Neural cell (in vitro differentiated cells): Measurements from ENCODE around the gene KRT83. TPM values are rescaled to one million over a fixed set of nuclear protein-coding genes. Genes with fewer than 3 reads are reported as not detected.

ENCODE experiments used
- H2AFZ ChIP-seq: fragments of 200-600, 300-800 bp; sonication (generic), shearing (Covaris generic); 2 replicates; pipeline ENCODE4 v1.6.0; 2014; ENCODE audit warnings: low read depth, mild to moderate bottlenecking, antibody characterized with exemption, low read length, moderate library complexity
- H3F3A ChIP-seq: fragments of 200-600 bp; shearing (Covaris generic); 2 replicates; pipeline ENCODE4 v1.6.1; 2016; ENCODE audit warnings: mild to moderate bottlenecking, moderate library complexity, mixed read lengths, antibody characterized with exemption, low read length; ENCODE audit not compliant: insufficient read depth, poor library complexity, severe bottlenecking
- H3K27ac ChIP-seq: fragments of 200-600, 300-800 bp; sonication (generic), shearing (Covaris generic); 2 replicates; pipeline ENCODE4 v1.5.1; 2014; ENCODE audit warnings: mild to moderate bottlenecking, low read length, moderate library complexity
- H3K27me3 ChIP-seq: fragments of 300-800, 200-600 bp; sonication (generic), shearing (Covaris generic); 2 replicates; pipeline ENCODE4 v1.6.0; 2014; ENCODE audit warnings: mild to moderate bottlenecking, low read depth, low read length, moderate library complexity; ENCODE audit not compliant: insufficient read depth
- H3K36me3 ChIP-seq: fragments of 300-800, 200-600 bp; sonication (generic), shearing (Covaris generic); 2 replicates; pipeline ENCODE4 v1.5.1; 2014; ENCODE audit warnings: mild to moderate bottlenecking, antibody characterized with exemption, low read length, moderate library complexity; ENCODE audit not compliant: insufficient read depth
- H3K4me2 ChIP-seq: fragments of 300-800, 200-600 bp; sonication (generic), shearing (Covaris generic); 2 replicates; pipeline ENCODE4 v1.6.0; 2014; ENCODE audit warnings: mild to moderate bottlenecking, low read length
- H3K4me3 ChIP-seq: fragments of 300-800, 200-600 bp; sonication (generic), shearing (Covaris generic); 2 replicates; pipeline ENCODE4 v1.5.1; 2014; ENCODE audit warnings: mild to moderate bottlenecking, low read length, moderate library complexity
- H3K79me2 ChIP-seq: fragments of 200-600 bp; shearing (Covaris generic); replicated peaks from 2 replicates; pipeline ENCODE4 v1.6.0; 2014; ENCODE audit warnings: mild to moderate bottlenecking, low read length, moderate library complexity; ENCODE audit not compliant: insufficient read depth
- H3K9ac ChIP-seq: fragments of 300-800, 200-600 bp; sonication (generic), shearing (Covaris generic); 2 replicates; pipeline ENCODE4 v1.6.1; 2016; ENCODE audit warnings: mild to moderate bottlenecking, low read length, mixed read lengths
- H3K9me2 ChIP-seq: fragments of 200-600 bp; shearing (Covaris generic); 2 replicates; pipeline ENCODE4 v1.6.1; 2016; ENCODE audit warnings: mild to moderate bottlenecking, low read length, mixed read lengths; ENCODE audit not compliant: insufficient read depth
- H3K9me3 ChIP-seq: fragments of 200-600, 300-800 bp; sonication (generic), shearing (Covaris generic); 2 replicates; pipeline ENCODE4 v1.6.1; 2016; ENCODE audit warnings: mild to moderate bottlenecking, mixed run types, low read length, moderate library complexity, mixed read lengths
- H4K20me1 ChIP-seq: fragments of 200-600 bp; shearing (Covaris generic); 2 replicates; pipeline ENCODE4 v1.6.1; 2016; ENCODE audit warnings: mild to moderate bottlenecking, mixed run types; ENCODE audit not compliant: insufficient read depth
- EP300 ChIP-seq: fragments of 450-650 bp; conservative IDR thresholded peaks from 2 replicates; pipeline ENCODE4 v1.6.1; 2014; ENCODE audit warnings: antibody characterized with exemption, mild to moderate bottlenecking, moderate library complexity; ENCODE audit not compliant: poor library complexity, severe bottlenecking
- EZH2 ChIP-seq: fragments of 200-600, 300-800 bp; shearing (Covaris generic), sonication (generic); IDR thresholded peaks from 2 replicates; pipeline ENCODE4 v1.6.1; 2014; ENCODE audit warnings: antibody characterized with exemption, low read length, borderline replicate concordance, mild to moderate bottlenecking; ENCODE audit not compliant: insufficient read depth, poor library complexity, severe bottlenecking
- MXI1 ChIP-seq: fragments of 450-650 bp; conservative IDR thresholded peaks from 2 replicates; pipeline ENCODE4 v1.6.1; 2014; ENCODE audit warnings: antibody characterized with exemption, mild to moderate bottlenecking; ENCODE audit not compliant: poor library complexity, severe bottlenecking
- POLR2AphosphoS5 ChIP-seq: IDR thresholded peaks from 2 replicates; pipeline ENCODE4 v1.6.1; 2012
- RAD21 ChIP-seq: fragments of 450-650 bp; conservative IDR thresholded peaks from 2 replicates; pipeline ENCODE4 v1.6.1; 2014; ENCODE audit warnings: antibody characterized with exemption, mild to moderate bottlenecking, moderate library complexity
- SMC3 ChIP-seq: fragments of 450-650 bp; conservative IDR thresholded peaks from 2 replicates; pipeline ENCODE4 v1.6.1; 2014; ENCODE audit warnings: antibody characterized with exemption, mild to moderate bottlenecking, moderate library complexity; ENCODE audit not compliant: poor library complexity
- TAF1 ChIP-seq: IDR thresholded peaks from 2 replicates; pipeline ENCODE4 v1.6.1; 2012; ENCODE audit warnings: low read depth
- polyA plus RNA-seq: library from polyadenylated mRNA; depleted of rRNA; stranded (reverse); fragments of >200 nt; gene quantifications from 2 replicates; pipeline ENCODE4 v1.2.3, GENCODE V29; 2014
- TF ChIP-seq, protein P1 (sequence below): fragments of 450-650 bp; IDR thresholded peaks from 2 replicates; pipeline ENCODE4 v1.5.1; 2014; ENCODE audit warnings: antibody characterized with exemption, mild to moderate bottlenecking, moderate library complexity; ENCODE audit not compliant: poor library complexity, severe bottlenecking
- TF ChIP-seq, protein P2 (sequence below): IDR thresholded peaks from 2 replicates; pipeline ENCODE4 v1.6.1; 2012; ENCODE audit warnings: borderline replicate concordance

Gene KRT83
- polyA plus RNA-seq, 1 donor from 2014 or later: not detected

DNA sequence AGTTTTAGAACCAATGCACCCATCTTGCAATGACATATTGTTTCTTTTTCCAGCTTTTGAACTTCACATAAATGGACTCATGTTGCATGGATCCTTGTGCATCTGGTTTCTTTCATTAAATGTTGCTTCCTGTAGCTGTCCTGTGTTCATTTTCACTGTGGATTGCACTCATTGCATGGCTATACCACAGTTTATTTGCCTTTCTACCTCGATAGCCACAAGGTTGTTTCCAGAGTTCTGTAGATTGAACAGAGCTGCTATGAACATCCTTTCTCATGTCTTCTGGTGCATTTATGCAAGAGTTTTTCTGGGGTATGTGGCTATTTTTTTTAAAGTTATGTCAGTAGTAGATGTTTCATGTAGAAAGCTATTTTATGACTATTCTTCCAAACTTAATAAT, 26.4 kb downstream of the KRT83 start:
- Histone ChIP-seq H3K27me3 (no peaks in the 10 kb centered on the region), H3F3A (no peaks in the 10 kb centered on the region), H3K9me3 (no peaks in the 10 kb centered on the region), H3K27ac (no peak overlapping the region), H3K4me3 (no peak overlapping the region), H3K9me2 (no peaks in the 10 kb centered on the region), H3K36me3 (no peaks in the 10 kb centered on the region), H3K79me2 (no peaks in the 10 kb centered on the region), H4K20me1 (no peaks in the 10 kb centered on the region), H3K4me2 (no peak overlapping the region), H3K9ac (no peak overlapping the region), H2AFZ (no peak overlapping the region)
- no peak for TF ChIP-seq EP300
- no peak for TF ChIP-seq SMC3
- TF ChIP-seq, protein P1, sequence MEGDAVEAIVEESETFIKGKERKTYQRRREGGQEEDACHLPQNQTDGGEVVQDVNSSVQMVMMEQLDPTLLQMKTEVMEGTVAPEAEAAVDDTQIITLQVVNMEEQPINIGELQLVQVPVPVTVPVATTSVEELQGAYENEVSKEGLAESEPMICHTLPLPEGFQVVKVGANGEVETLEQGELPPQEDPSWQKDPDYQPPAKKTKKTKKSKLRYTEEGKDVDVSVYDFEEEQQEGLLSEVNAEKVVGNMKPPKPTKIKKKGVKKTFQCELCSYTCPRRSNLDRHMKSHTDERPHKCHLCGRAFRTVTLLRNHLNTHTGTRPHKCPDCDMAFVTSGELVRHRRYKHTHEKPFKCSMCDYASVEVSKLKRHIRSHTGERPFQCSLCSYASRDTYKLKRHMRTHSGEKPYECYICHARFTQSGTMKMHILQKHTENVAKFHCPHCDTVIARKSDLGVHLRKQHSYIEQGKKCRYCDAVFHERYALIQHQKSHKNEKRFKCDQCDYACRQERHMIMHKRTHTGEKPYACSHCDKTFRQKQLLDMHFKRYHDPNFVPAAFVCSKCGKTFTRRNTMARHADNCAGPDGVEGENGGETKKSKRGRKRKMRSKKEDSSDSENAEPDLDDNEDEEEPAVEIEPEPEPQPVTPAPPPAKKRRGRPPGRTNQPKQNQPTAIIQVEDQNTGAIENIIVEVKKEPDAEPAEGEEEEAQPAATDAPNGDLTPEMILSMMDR: no peak
- no peak for TF ChIP-seq TAF1
- no peak for TF ChIP-seq POLR2AphosphoS5
- no peak for TF ChIP-seq RAD21
- TF ChIP-seq MXI1: no peak
- no peak for TF ChIP-seq EZH2
- TF ChIP-seq, protein P2, sequence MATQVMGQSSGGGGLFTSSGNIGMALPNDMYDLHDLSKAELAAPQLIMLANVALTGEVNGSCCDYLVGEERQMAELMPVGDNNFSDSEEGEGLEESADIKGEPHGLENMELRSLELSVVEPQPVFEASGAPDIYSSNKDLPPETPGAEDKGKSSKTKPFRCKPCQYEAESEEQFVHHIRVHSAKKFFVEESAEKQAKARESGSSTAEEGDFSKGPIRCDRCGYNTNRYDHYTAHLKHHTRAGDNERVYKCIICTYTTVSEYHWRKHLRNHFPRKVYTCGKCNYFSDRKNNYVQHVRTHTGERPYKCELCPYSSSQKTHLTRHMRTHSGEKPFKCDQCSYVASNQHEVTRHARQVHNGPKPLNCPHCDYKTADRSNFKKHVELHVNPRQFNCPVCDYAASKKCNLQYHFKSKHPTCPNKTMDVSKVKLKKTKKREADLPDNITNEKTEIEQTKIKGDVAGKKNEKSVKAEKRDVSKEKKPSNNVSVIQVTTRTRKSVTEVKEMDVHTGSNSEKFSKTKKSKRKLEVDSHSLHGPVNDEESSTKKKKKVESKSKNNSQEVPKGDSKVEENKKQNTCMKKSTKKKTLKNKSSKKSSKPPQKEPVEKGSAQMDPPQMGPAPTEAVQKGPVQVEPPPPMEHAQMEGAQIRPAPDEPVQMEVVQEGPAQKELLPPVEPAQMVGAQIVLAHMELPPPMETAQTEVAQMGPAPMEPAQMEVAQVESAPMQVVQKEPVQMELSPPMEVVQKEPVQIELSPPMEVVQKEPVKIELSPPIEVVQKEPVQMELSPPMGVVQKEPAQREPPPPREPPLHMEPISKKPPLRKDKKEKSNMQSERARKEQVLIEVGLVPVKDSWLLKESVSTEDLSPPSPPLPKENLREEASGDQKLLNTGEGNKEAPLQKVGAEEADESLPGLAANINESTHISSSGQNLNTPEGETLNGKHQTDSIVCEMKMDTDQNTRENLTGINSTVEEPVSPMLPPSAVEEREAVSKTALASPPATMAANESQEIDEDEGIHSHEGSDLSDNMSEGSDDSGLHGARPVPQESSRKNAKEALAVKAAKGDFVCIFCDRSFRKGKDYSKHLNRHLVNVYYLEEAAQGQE: no peak

DNA sequence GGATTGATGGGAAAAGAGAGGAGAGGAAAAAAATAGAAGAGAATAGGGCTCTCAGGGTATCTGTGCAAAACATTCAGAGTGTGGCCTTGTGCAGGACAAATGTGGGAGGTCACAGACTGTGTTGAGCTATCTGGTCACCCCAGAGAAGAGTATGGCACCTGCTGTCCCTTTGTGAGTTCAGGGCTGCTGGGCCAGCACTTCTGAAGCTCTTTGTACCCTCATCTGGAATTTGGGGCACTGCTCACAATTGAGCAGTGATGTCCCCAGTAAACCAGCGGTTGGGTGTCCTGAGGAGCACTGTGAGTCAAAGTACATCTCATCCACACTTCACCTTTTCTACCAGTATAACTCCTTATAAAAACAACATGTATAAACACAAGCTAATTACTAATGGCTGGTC, 27.3 kb downstream of the KRT83 start:
- no peak for TF ChIP-seq SMC3
- TF ChIP-seq, protein P2: no peak
- TF ChIP-seq EZH2: no peak
- no peak for TF ChIP-seq POLR2AphosphoS5
- TF ChIP-seq EP300: no peak
- TF ChIP-seq TAF1: no peak
- no peak for TF ChIP-seq RAD21
- no peak for TF ChIP-seq MXI1
- TF ChIP-seq, protein P1: no peak
- no peaks in the 10 kb centered on the region for H3K27me3 ChIP-seq

More for the DNA sequence above, 27.3 kb downstream of the KRT83 start:
- H3K9me2 ChIP-seq: no peaks in the 10 kb centered on the region
- no peaks in the 10 kb centered on the region for H3K79me2 ChIP-seq
- no peak overlapping the region for H2AFZ ChIP-seq
- H3F3A ChIP-seq: no peaks in the 10 kb centered on the region
- H3K9ac ChIP-seq: no peak overlapping the region
- no peak overlapping the region for H3K27ac ChIP-seq
- no peaks in the 10 kb centered on the region for H3K9me3 ChIP-seq
- no peaks in the 10 kb centered on the region for H4K20me1 ChIP-seq
- H3K36me3 ChIP-seq: no peaks in the 10 kb centered on the region
- H3K4me2 ChIP-seq: no peak overlapping the region
- H3K4me3 ChIP-seq: no peak overlapping the region
